HUES64 (cell line): ENCODE data around the gene B4GALT5.
A peak's percentile ranks its signal among the peaks of the same experiment; 100 is the strongest.
"Not testable (repeated sequence)": the region's sequence is repeated elsewhere in the genome, so short reads cannot be mapped to it uniquely, and the experiment has no call there.

ENCODE experiments used
- H3K27ac ChIP-seq: 2 replicates; pipeline ENCODE4 v1.7.0; 2013; ENCODE audit warnings: low read depth, low read length, inconsistent platforms
- H3K27me3 ChIP-seq: 2 replicates; pipeline ENCODE4 v1.6.1; 2013; ENCODE audit warnings: mild to moderate bottlenecking, low read length; ENCODE audit not compliant: insufficient read depth
- H3K36me3 ChIP-seq: 2 replicates; pipeline ENCODE4 v1.6.1; 2013; ENCODE audit warnings: mild to moderate bottlenecking, low read length; ENCODE audit not compliant: insufficient read depth
- H3K4me1 ChIP-seq: 2 replicates; pipeline ENCODE4 v1.6.1; 2013; ENCODE audit warnings: mild to moderate bottlenecking, low read length, moderate library complexity; ENCODE audit not compliant: insufficient read depth
- H3K4me3 ChIP-seq: 2 replicates; pipeline ENCODE4 v1.5.1; 2013; ENCODE audit warnings: mild to moderate bottlenecking, low read length, moderate library complexity
- H3K9ac ChIP-seq: 2 replicates; pipeline ENCODE4 v1.6.1; 2013; ENCODE audit warnings: mild to moderate bottlenecking, low read depth, low read length
- H3K9me3 ChIP-seq: 2 replicates; pipeline ENCODE4 v1.6.1; 2013; ENCODE audit warnings: low read depth, low read length; ENCODE audit not compliant: insufficient read depth
- WGBS: fragments of 150-250, 120-280 bp; methylation state at CpG from one replicate; pipeline ENCODE4 v1.1.7; 2013; ENCODE audit warnings: missing lambda C conversion rate; 5-methylcytosine and 5-hydroxymethylcytosine counted together

Gene B4GALT5

GRCh38 chr20:49676581-49677291 lies 36.9 kb downstream of the B4GALT5 start:
- Histone ChIP-seq H3K9me3 (no peaks in the 10 kb centered on the region), H3K9ac (no peak overlapping the region), H3K27ac (no peak overlapping the region), H3K36me3 (no peaks in the 10 kb centered on the region), H3K4me1 (peaks cover 77% of the 10 kb centered on the region), H3K27me3 (no peaks in the 10 kb centered on the region), H3K4me3 (no peak overlapping the region)
- 88% methylated on average over 6 of the region's 6 CpGs for WGBS

- WGBS, result 84% methylated on average over 7 of the region's 9 CpGs
- peak overlapping the region; percentile 38; the same call in 1 of the 2 replicates for H3K27ac ChIP-seq
- H3K36me3 ChIP-seq, result no peaks in the 10 kb centered on the region
- peaks cover 74% of the 10 kb centered on the region for H3K4me1 ChIP-seq
- H3K27me3 ChIP-seq, result no peaks in the 10 kb centered on the region
- no peak overlapping the region for H3K4me3 ChIP-seq
- H3K9ac ChIP-seq, result no peak overlapping the region
- H3K9me3 ChIP-seq, result no peaks in the 10 kb centered on the region
These were observed 38.1 kb downstream of the B4GALT5 start for GRCh38 chr20:49675368-49676151.

DNA sequence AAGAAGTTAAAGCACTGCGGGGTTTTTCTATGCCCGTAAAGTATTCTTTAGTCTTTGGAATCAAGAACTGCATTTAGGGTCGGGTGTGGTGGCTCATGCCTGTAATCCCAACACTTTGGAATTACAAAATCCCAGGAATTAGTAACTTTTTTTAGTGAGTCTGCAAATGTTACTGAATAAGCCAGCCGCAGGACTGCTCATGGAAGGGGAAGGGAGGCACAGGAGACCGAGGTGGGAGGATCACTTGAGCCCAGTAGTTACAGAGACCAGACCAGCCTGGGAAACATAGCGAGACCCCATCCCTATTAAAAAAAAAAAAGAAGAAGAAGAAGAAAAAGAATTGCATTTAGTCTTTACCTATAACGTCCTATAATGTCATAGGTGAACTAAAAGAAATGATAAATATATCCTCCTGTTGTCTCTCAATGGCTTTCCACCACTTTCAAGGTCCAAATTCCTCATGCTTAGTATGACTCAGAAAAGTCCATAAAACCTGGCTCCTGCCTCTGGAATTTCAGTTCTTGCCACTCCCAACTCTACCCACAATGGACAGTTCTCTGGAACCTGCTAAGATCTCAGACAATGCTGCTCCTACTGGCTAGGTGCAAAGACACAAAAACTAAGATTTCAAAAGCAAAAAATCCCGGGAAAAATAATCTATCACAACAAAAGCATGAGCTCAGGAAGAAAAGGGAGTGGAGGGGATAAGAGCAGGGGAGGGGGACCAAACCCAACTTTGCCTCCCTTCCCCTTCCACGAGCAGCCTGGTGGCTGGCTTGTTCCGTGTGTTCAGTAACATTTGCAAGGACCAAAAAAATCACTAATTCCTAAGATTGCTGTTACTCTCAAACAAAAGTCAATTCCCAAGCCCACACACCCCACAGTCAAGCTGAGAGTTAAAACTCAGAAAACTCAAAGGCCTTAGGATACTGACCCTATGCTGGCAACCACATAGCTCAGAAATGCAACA lies 39.0 kb downstream of the B4GALT5 start:
- Histone ChIP-seq H3K4me1 (peaks cover 69% of the 10 kb centered on the region), H3K27ac (peak overlapping the region; percentile 38; the same call in 1 of the 2 replicates)

GRCh38 chr20:49672096-49672664 lies 41.5 kb downstream of the B4GALT5 start:
- Histone ChIP-seq H3K4me1 (peaks cover 48% of the 10 kb centered on the region), H3K9me3 (no peaks in the 10 kb centered on the region), H3K36me3 (no peaks in the 10 kb centered on the region), H3K27me3 (no peaks in the 10 kb centered on the region), H3K9ac (no peak overlapping the region), H3K27ac (no peak overlapping the region), H3K4me3 (no peak overlapping the region)
- 59% methylated on average over 2 of the region's 2 CpGs for WGBS

More for the DNA sequence above, 39.0 kb downstream of the B4GALT5 start:
- Histone ChIP-seq H3K9me3 (no peaks in the 10 kb centered on the region), H3K36me3 (no peaks in the 10 kb centered on the region), H3K27me3 (no peaks in the 10 kb centered on the region), H3K4me3 (no peak overlapping the region), H3K9ac (no peak overlapping the region)
- WGBS, result 77% methylated on average over 7 of the region's 10 CpGs

- Histone ChIP-seq H3K36me3 (no peaks in the 10 kb centered on the region), H3K27me3 (no peaks in the 10 kb centered on the region), H3K27ac (no peak overlapping the region), H3K9ac (no peak overlapping the region), H3K4me3 (no peak overlapping the region), H3K9me3 (no peaks in the 10 kb centered on the region), H3K4me1 (peaks cover 45% of the 10 kb centered on the region)
- no CpG with 5 or more reads among the region's 1 CpG for WGBS
These were observed 42.2 kb downstream of the B4GALT5 start for GRCh38 chr20:49671433-49671832.

GRCh38 chr20:49669601-49670189 lies 44.0 kb downstream of the B4GALT5 start:
- H3K9ac ChIP-seq, result no peak overlapping the region
- H3K27me3 ChIP-seq, result no peaks in the 10 kb centered on the region
- no peak overlapping the region for H3K4me3 ChIP-seq
- H3K9me3 ChIP-seq, result no peaks in the 10 kb centered on the region
- no peak overlapping the region for H3K27ac ChIP-seq
- WGBS, result 90% methylated on average over 7 of the region's 7 CpGs
- H3K4me1 ChIP-seq, result peaks cover 35% of the 10 kb centered on the region
- no peaks in the 10 kb centered on the region for H3K36me3 ChIP-seq

DNA sequence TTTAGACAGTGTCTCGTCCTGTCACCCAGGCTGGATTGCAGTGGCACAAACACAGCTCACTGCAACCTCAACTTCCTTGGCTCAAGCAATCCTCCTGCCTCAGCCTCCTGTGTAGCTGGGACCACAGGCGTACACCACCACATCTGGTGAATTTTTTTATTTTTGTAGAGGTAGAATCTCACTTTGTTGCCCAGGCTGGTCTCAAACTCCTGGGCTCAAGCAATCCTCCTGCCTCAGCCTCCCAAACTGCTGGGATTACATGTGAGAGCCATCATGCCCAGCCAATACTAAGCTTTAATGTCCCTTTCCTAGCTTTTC lies 44.8 kb downstream of the B4GALT5 start:
- not testable (repeated sequence) for H3K36me3 ChIP-seq, H3K27me3 ChIP-seq, H3K9ac ChIP-seq, H3K9me3 ChIP-seq, H3K4me3 ChIP-seq, H3K27ac ChIP-seq
- peaks cover 34% of the 10 kb centered on the region for H3K4me1 ChIP-seq
- WGBS, result 95% methylated on average over 2 of the region's 2 CpGs

DNA sequence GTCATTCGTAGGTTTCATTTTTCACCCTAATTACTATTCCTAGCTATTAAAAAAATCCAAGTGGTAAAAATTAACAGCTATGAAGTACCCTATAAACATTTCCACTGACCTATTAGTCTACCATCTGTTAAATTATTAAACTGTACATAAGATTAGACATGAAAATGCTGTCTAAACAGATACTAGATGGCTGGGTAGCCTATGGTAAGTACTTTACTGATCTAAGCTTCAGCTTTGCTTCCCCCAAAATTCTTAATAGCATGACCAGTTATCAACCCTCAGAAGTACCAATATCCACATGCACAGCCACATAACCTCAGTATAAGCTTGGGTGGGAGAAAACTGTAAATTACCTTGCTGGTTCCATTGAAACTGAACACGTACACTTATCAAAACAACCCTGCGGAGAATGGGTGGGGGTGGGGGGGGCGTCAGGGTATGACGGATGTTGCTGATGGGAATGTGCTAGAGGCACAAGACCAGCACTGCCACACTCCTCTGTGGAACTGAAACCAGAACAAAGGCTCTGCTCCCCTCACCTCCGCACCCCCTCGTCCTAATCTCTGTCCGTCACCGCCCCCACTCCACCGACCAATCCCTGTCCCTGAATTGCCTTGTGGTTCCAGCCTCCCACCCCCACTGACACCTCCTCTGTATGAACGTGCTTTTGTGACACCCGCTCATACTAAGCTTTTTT lies 45.3 kb downstream of the B4GALT5 start:
- peaks cover 32% of the 10 kb centered on the region for H3K4me1 ChIP-seq
- H3K4me3 ChIP-seq, result no peak overlapping the region
- no peaks in the 10 kb centered on the region for H3K9me3 ChIP-seq
- no peaks in the 10 kb centered on the region for H3K36me3 ChIP-seq
- no peaks in the 10 kb centered on the region for H3K27me3 ChIP-seq
- H3K9ac ChIP-seq, result no peak overlapping the region
- 81% methylated on average over 11 of the region's 12 CpGs for WGBS
- no peak overlapping the region for H3K27ac ChIP-seq

DNA sequence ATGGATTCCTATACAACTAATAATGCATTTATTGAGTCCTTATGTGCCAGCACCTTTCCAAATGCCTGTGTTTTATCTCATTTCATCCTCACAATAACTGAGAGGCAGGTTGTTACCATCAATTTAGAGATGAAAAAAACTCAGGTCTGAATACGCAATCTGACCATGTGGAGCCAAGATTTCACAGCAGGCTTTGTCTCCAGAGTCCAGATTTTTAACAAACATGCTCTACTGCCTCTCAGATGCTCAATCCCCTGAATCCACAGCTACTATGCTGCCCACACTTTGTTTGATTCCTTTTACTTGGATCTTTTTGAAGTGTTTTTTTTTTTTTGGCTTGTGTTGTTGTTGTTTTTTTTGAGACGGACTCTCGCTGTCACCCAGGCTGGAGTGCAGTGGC lies 46.8 kb downstream of the B4GALT5 start:
- Histone ChIP-seq H3K4me1 (peaks cover 36% of the 10 kb centered on the region), H3K9me3 (no peaks in the 10 kb centered on the region)

GRCh38 chr20:49665796-49666195 lies 47.9 kb downstream of the B4GALT5 start:
- Histone ChIP-seq H3K27ac (no peak overlapping the region), H3K9ac (no peak overlapping the region), H3K9me3 (no peaks in the 10 kb centered on the region), H3K36me3 (no peaks in the 10 kb centered on the region), H3K27me3 (no peaks in the 10 kb centered on the region), H3K4me1 (peaks cover 36% of the 10 kb centered on the region), H3K4me3 (no peak overlapping the region)
- WGBS, result 91% methylated on average over 7 of the region's 7 CpGs

More for the DNA sequence above, 46.8 kb downstream of the B4GALT5 start:
- H3K27ac ChIP-seq, result no peak overlapping the region
- H3K27me3 ChIP-seq, result no peaks in the 10 kb centered on the region
- H3K36me3 ChIP-seq, result no peaks in the 10 kb centered on the region
- no peak overlapping the region for H3K4me3 ChIP-seq
- 63% methylated on average over 3 of the region's 3 CpGs for WGBS
- H3K9ac ChIP-seq, result no peak overlapping the region
